ENCODE measurements around the gene AMPD2. TPM values are rescaled to one million over a fixed set of nuclear protein-coding genes. Genes with fewer than 3 reads are reported as not detected.

The AMPD2 gene
- total and polyA plus RNA-seq, 2 donors (not counting 3 experiments of a cell fraction or from before 2014, with no cell fraction given) = 69.4 TPM

GRCh38 chr1:109636201-109636952 is 16.7 kb downstream of the AMPD2 start:
- H3K9ac ChIP-seq (replicated peaks; ENCODE audit: extremely low read depth, insufficient read depth, low read length) = no peak overlapping the region
- intact Hi-C loops (cut with micrococcal nuclease) (no loop called here), dilution Hi-C loops (cut with MboI; ENCODE audit: extremely low pct_ligation_motif_present, low sequenced_read_pairs) (no loop called here)
- no peaks in the 10 kb centered on the region for H3K79me2 ChIP-seq (ENCODE audit: control insufficient read depth, insufficient read depth, low read length)
- no peaks in the 10 kb centered on the region for H3K4me1 ChIP-seq (ENCODE audit: control insufficient read depth, extremely low read depth, insufficient read depth, low read length)
- BruUV-seq (replicated peaks) = no TSS peak
- ChIA-PET POLR2A (no interaction called here), CTCF (interaction anchor here (0.8 to 15.2 kb wide), 10 partner anchors 13 to 348 kb away, joined by 3 to 565 read pairs (median 4); partner anchors contain the start of genes AHCYL1, GNAI3 and GSTM1)
- no peaks in the 10 kb centered on the region for H3K27me3 ChIP-seq (ENCODE audit: control insufficient read depth in 2 of 2, insufficient read depth in 2 of 2, low read length in 2 of 2)
- no peak overlapping the region for H3K4me3 ChIP-seq (replicated peaks in 1 of 3; ENCODE audit: insufficient read depth in 1 of 3, low read depth in 1 of 3, low read length in 3 of 3)
- no peak overlapping the region for H3K27ac ChIP-seq (ENCODE audit: insufficient read depth, low read depth, low read length)
- no peak overlapping the region for H2AFZ ChIP-seq (ENCODE audit: low read depth, low read length)
- H3K36me3 ChIP-seq (ENCODE audit: control insufficient read depth in 2 of 2, extremely low read depth in 1 of 2, insufficient read depth in 2 of 2, low read length in 2 of 2) = peaks cover under 1 to 7% of the 10 kb centered on the region in 2 experiments
- H3K4me2 ChIP-seq (ENCODE audit: insufficient read depth, low read length) = no peak overlapping the region
- H4K20me1 ChIP-seq (replicated peaks; ENCODE audit: control insufficient read depth, extremely low read depth, insufficient read depth, low read length) = no peaks in the 10 kb centered on the region
- H3K9me3 ChIP-seq (replicated peaks; ENCODE audit: control insufficient read depth, insufficient read depth, low read length) = no peaks in the 10 kb centered on the region
- no peaks in the 10 kb centered on the region for H3K9me1 ChIP-seq (replicated peaks; ENCODE audit: control insufficient read depth, extremely low read depth, insufficient read depth, low read length)
- no peak for FAIRE-seq
- DNase-seq (ENCODE audit: low read depth, low spot score) = no peak
- TF ChIP-seq CTCF (IDR thresholded peaks at IDR 0.05; ENCODE audit: extremely low read depth in 1 of 2, insufficient read depth in 1 of 2, low read depth in 1 of 2, low read length in 2 of 2) (no peak), MYC (IDR thresholded peaks at IDR 0.05; ENCODE audit: low read depth, low read length) (no peak), MAX (IDR thresholded peaks at IDR 0.05; ENCODE audit: insufficient read depth, insufficient read length) (no peak)

GRCh38 chr1:109637446-109637845 is 17.8 kb downstream of the AMPD2 start:
- Histone ChIP-seq H4K20me1 (replicated peaks; ENCODE audit: control insufficient read depth, extremely low read depth, insufficient read depth, low read length) (no peaks in the 10 kb centered on the region), H3K36me3 (ENCODE audit: control insufficient read depth in 2 of 2, extremely low read depth in 1 of 2, insufficient read depth in 2 of 2, low read length in 2 of 2) (no peaks in the 10 kb centered on the region), H3K4me3 (replicated peaks in 1 of 3; ENCODE audit: insufficient read depth in 1 of 3, low read depth in 1 of 3, low read length in 3 of 3) (no peak overlapping the region), H3K27ac (ENCODE audit: insufficient read depth, low read depth, low read length) (no peak overlapping the region), H3K9me1 (replicated peaks; ENCODE audit: control insufficient read depth, extremely low read depth, insufficient read depth, low read length) (no peaks in the 10 kb centered on the region), H3K79me2 (ENCODE audit: control insufficient read depth, insufficient read depth, low read length) (no peaks in the 10 kb centered on the region), H3K4me1 (ENCODE audit: control insufficient read depth, extremely low read depth, insufficient read depth, low read length) (no peaks in the 10 kb centered on the region), H2AFZ (ENCODE audit: low read depth, low read length) (no peak overlapping the region), H3K9ac (replicated peaks; ENCODE audit: extremely low read depth, insufficient read depth, low read length) (no peak overlapping the region), H3K4me2 (ENCODE audit: insufficient read depth, low read length) (no peak overlapping the region), H3K27me3 (ENCODE audit: control insufficient read depth in 2 of 2, insufficient read depth in 2 of 2, low read length in 2 of 2) (no peaks in the 10 kb centered on the region), H3K9me3 (replicated peaks; ENCODE audit: control insufficient read depth, insufficient read depth, low read length) (no peaks in the 10 kb centered on the region)
- ChIA-PET CTCF (interaction anchor here (0.8 to 15.2 kb wide), 6 partner anchors 13 to 135 kb away, joined by 3 to 565 read pairs (median 94); partner anchors contain the start of genes GNAI3 and GSTM1), POLR2A (no interaction called here)
- DNase-seq (ENCODE audit: low read depth, low spot score) = no peak
- intact Hi-C loops (cut with micrococcal nuclease) = no loop called here
- dilution Hi-C loops (cut with MboI; ENCODE audit: extremely low pct_ligation_motif_present, low sequenced_read_pairs) = no loop called here
- FAIRE-seq = no peak
- TF ChIP-seq JUN (IDR thresholded peaks at IDR 0.05; ENCODE audit: borderline replicate concordance, insufficient read depth, insufficient read length, low read depth) = no peak
- TF ChIP-seq GATA2 (IDR thresholded peaks at IDR 0.05; ENCODE audit: insufficient read depth, insufficient read length, low read depth, low read length) = no peak
- TF ChIP-seq CTCF (IDR thresholded peaks at IDR 0.05; ENCODE audit: extremely low read depth in 1 of 2, insufficient read depth in 1 of 2, low read depth in 1 of 2, low read length in 2 of 2) = no peak
- TF ChIP-seq MYC (IDR thresholded peaks at IDR 0.05; ENCODE audit: low read depth, low read length) = no peak
- no peak for TF ChIP-seq POLR2AphosphoS5 (IDR thresholded peaks at IDR 0.05; ENCODE audit: insufficient read depth, low read depth, low read length)
- TF ChIP-seq POLR2A (IDR thresholded peaks at IDR 0.05; ENCODE audit: low read depth, low read length) = no peak
- no peak for TF ChIP-seq EZH2 (IDR thresholded peaks at IDR 0.05; ENCODE audit: borderline replicate concordance, low read depth, low read length, severe bottlenecking)
- TF ChIP-seq FOS (IDR thresholded peaks at IDR 0.05; ENCODE audit: borderline replicate concordance, insufficient read depth, low read length) = no peak
- no peak for TF ChIP-seq MAX (IDR thresholded peaks at IDR 0.05; ENCODE audit: insufficient read depth, insufficient read length)
- BruUV-seq (replicated peaks) = no TSS peak
